Loucy (cell line): ENCODE measurements around the gene DUS4L.

Experiments used
- EZH2phosphoT487 ChIP-seq: fragments of 200-600 bp; IDR thresholded peaks from 2 replicates; pipeline ENCODE4 v1.6.1; 2018; ENCODE audit warnings: antibody characterized with exemption, mild to moderate bottlenecking, moderate library complexity, borderline replicate concordance
- TF ChIP-seq, protein P1 (sequence below): fragments of 200-600 bp; sonication (generic); conservative IDR thresholded peaks from 2 replicates; pipeline ENCODE4 v1.5.1; 2014; ENCODE audit warnings: mild to moderate bottlenecking, antibody characterized with exemption, low read length

DNA sequence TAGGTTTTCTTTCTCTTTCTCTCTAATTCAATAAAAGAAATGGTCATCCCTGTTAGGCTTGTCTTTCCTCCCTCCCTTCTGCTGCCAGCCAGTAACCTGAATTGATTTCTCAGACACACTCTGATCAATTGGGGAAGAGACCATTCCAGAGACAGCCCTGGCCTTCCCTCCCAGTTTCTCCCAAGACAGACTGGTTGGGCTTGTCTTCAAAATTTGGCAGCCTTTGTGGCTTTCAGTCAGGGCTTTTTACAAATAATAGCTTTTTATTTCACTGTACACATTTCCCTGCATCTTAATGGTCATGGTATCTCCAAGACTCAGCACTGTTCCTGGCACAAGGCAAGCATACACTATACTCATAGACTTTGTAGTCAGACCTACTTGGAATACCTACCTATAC lies 50.2 kb downstream of the DUS4L start:
- no peak for TF ChIP-seq EZH2phosphoT487
- TF ChIP-seq, protein P1, sequence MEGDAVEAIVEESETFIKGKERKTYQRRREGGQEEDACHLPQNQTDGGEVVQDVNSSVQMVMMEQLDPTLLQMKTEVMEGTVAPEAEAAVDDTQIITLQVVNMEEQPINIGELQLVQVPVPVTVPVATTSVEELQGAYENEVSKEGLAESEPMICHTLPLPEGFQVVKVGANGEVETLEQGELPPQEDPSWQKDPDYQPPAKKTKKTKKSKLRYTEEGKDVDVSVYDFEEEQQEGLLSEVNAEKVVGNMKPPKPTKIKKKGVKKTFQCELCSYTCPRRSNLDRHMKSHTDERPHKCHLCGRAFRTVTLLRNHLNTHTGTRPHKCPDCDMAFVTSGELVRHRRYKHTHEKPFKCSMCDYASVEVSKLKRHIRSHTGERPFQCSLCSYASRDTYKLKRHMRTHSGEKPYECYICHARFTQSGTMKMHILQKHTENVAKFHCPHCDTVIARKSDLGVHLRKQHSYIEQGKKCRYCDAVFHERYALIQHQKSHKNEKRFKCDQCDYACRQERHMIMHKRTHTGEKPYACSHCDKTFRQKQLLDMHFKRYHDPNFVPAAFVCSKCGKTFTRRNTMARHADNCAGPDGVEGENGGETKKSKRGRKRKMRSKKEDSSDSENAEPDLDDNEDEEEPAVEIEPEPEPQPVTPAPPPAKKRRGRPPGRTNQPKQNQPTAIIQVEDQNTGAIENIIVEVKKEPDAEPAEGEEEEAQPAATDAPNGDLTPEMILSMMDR = no peak
